Kidney capillary endothelial cell (primary cell): ENCODE data around the gene PNMA5.
"Not testable (repeated sequence)": the region's sequence is repeated elsewhere in the genome, so short reads cannot be mapped to it uniquely, and the experiment has no call there.

Experiments used
- DNase-seq: peaks from one replicate; pipeline ENCODE4 v3.0.0-alpha.2; 2018; ENCODE audit warnings: low spot score

The PNMA5 gene

DNA sequence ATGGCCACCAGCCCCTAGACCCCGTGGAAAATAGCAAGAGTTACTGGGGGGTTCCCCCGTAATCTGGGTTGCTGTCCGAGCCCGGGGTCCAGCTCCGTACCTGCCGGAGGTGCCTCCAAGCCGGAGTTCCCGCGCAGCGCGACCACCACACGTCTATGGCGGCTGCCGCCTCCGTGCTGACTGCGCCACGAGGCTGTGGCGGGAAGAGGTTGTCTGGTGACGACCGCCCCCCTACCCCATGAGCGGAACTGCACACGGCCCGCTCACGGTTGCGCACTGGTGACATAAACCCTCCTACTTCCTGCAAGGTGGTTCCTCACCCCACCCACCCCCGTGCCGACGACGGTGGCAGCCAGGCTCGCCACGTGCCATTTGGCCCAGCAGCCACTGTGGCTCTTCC, at the start of gene PNMA5:
PNMA5 (minus strand) TSS at position 184 of the 400 bp plus-strand sequence. CDS start 2,518 bp downstream, outside the sequence.
- DNase-seq: no peak

DNA sequence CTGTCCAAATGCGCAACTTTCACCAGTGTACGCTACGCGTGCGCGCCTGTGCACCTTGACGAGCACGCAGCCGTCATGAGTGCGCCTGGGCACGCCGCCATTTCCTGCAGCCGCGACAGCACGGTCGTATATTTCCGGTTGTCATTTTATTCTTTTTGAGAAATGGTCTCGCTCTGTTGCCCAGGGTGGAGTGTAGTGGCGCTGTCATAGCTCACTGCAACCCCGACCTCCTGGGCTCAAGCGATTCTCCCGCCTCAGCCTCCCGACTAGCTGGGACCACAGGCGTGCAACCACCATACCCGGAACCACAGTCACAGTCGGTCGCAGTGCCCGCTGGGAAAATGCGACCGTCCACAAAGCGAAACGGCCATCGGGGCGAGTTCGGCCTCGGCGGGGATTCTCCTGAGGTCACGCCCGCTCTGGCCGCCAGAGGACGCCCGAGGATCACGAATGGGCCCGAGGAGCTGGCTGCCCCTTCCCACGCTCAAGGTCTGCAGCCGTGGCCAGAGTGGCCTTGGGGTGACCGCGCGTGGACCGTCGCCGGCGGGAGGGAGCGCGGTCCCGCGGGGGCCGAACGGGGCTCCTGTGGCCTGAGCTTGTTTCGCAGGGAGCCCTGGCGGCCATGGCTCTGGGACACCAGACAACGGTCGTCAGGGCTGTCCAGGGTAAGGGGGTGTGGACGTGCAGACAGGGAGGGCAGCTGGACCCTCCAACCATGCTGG, 38.6 kb upstream of the PNMA5 start:
- peak; percentile 61 for DNase-seq

DNA sequence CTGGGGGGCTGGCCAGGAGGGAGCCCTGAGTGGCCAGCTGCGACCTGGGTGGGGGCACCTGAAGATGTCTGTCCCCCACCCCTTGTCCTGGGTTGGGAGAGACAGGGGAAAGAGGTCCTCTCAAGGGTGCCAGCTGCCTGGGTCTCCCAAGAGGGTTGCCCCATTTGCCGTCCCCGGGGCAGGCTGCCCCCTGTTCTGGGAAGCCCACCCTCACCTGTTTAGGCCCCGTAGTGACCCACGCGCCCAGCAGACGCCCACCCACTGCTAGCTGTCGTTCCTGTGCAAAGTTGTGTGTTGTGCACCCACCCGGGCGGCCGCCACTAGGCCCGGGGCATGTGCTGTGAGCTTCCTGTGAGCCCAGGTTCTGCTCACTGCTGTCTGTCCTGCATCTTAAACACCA, 36.9 kb upstream of the PNMA5 start:
- DNase-seq: no peak

DNA sequence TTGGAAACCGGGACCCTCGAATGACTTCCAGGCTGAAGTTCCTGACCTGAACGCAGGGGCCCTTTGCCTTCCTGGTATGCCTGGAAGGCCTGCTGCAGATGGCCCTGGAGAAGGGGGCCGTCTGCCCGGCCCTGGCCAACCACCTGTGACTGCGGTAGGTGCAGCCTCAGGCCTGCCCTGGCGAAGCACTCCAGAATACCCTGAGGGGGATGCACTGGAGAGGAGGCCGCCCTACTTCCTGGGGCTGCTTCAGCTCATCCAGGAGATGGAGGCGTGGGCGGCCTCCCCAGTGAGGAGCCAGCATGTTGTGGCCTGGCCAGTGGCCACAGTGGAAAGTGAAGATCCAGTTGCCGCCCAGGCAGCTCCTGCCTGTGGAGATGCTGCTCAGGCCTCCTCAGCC, 36.0 kb upstream of the PNMA5 start:
- no peak for DNase-seq

DNA sequence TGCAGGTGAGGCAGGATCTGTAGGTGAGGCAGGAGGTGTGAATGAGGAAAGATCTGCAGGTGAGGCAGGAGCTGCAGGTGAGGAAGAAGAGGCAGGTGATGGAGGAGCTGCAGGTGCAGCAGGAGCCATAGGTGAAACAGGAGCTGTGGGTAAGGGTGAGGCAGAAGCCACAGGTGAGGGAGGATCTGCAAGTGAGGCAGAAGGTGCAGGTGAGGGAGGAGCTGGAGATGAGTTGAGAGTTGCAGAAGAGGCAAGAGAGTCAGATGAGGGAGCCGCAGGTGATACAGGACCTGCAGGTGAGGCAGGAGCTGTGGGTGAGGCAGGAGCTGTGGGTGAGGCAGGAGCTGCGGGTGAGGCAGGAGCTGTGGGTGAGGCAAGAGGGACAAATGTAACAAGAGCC, 35.2 kb upstream of the PNMA5 start:
- DNase-seq: no peak

DNA sequence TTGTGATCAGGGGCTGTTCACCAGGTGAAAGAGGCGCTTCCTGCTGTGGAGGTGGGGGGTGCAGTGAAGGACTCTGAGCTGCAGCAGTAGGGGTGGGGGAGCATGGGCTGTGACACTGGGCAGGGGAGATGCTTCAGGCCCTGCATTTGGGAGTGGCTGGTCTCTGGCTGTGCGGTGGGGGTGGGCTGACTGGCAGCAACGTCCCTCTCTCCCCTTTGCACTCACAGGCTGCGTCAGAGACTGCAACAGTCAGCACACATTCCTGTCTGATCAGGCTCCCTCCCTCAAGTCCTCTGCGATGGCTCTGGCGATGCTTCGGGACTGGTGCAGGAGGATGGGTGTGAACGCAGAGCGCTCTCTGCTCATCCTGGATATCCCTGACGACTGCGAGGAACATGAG, 34.6 kb upstream of the PNMA5 start:
- not testable (repeated sequence) for DNase-seq

DNA sequence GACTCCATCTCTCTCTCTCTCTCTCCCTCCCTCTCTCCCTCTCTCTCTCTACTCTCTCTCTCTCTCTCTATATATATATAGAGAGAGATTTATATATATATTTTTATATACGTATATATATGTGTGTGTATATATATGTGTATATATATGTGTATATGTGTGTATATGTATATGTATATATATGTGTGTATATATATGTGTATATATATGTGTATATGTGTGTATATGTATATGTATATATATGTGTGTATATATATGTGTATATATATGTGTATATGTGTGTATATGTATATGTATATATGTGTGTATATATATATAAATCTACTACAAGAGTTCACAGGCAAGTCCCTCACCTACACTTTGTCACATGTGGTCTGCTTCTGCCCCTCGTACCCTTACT, 32.6 kb upstream of the PNMA5 start:
- not testable (repeated sequence) for DNase-seq

DNA sequence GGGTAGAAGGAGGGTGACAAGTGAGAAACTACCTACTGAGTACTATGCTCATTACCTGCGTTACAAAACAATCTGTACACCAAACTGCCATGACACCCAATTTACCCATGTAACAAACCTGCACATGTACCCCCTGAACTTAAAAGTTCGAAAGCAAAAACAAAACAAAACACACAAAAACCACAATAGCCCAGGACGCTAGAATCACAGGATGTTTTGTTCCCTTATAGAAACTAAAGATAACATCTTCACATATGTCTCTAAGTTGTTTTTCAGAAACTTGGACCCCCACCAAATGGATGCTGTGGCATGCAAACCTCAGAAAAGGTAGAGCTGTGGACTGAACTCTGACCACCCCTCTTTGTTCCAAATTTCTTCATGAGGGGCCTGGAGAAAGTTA, 25.2 kb upstream of the PNMA5 start:
- DNase-seq: no peak

DNA sequence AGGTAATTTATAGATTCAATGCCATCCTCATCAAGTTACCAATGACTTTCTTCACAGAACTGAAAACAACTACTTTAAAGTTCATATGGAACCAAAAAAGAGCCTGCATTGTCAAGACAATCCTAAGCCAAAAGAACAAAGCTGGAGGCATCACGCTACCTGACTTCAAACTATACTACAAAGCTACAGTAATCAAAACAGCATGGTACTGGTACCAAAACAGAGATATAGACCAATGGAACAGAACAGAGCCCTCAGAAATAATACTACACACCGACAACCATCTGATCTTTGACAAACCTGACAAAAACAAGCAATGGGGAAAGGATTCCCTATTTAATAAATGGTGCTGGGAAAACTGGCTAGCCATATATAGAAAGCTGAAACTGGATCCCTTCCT, 23.3 kb upstream of the PNMA5 start:
- not testable (repeated sequence) for DNase-seq

DNA sequence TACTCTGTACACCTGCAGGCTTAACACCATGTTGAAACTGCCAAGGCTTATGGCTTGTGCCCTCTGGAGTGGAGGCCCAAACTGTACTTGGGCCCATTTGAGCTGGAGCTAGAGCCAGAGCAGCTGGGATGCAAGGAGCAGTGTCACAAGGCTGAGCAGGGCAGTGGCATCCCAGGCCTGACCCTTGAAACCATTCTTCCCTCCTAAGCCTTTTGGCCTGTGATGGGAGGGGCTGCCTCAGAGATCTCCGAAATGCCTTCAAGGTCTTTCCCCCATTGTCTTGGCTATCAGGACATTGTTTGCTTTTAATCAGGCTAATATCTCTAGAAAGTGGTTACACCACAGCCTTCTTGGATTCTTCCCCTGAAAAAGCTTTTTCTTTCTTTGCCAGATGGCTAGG, 10.9 kb upstream of the PNMA5 start:
- no peak for DNase-seq

DNA sequence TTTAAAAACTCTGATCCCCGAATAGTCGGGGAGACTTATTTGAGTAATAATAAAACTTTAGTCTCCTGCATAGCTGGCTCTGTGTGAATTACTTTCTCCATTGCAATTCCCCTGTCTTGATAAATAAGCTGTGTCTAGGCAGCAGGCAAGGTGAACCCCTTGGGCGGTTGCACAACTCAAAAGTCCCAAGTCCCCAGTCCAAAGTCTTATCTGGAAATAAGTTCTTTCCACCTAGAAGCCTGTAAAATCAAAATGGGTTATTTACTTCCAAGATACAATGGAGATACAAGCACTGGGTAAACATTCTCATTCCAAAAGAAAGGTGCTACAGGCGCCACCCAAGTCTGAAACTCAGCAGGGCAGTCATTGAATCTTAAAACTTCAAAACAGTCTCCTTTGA, 10.1 kb upstream of the PNMA5 start:
- no peak for DNase-seq

DNA sequence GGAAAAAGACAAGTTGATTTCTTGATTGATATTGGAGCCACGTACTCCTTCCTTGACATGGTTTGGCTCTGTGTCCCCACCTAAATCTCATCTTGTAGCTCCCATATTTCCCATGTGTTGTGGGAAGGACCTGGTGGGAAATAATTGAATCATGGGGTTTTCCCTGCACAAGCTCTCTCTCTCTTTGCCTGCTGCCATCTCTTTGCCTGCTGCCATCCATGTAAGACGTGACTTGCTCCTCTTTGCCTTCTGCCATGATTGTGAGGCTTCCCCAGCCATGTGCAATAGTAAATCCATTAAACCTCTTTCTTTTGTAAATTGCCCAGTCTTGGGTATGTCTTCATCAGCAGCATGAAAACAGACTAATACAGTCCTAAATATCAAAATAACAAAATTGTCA, 8.3 kb upstream of the PNMA5 start:
- DNase-seq: not testable (repeated sequence)

DNA sequence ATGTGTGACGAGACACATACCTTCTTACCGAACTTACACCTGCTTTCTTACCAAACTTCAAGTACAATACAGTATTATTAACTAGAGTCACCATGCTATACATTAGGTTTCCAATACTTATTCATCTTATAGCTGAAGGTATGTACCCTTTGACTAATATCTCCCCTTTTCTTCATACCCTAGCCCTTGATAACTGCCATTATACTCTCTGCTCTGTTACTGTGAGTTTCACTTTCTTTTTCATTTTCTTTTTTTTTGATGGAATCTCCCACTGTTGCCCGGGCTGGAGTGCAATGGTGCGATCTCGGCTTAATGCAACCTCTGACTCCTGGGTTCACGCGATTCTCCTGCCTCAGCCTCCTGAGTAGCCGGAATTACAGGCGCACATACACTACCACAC, 3.4 kb upstream of the PNMA5 start:
- no peak for DNase-seq

DNA sequence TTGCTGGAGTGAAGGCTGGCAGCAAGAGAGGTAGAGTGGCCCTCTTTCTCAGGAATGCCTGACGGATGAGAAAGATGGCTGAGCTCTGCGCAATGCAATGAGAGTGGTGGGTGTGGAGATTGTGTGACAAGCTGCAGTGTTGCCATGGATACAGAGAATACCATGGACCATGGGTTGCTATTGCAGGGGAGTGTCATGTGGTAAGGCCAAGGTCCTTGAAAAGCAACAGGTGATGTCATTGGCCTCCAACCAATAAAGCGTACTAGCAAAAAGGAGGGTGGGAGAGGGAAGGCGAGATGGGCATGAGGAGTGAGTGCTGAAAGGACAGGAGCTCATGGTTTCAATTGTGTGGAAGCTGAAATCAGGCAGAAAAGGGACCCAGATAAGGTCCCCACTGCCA, 1.8 kb downstream of the PNMA5 start:
- no peak for DNase-seq

DNA sequence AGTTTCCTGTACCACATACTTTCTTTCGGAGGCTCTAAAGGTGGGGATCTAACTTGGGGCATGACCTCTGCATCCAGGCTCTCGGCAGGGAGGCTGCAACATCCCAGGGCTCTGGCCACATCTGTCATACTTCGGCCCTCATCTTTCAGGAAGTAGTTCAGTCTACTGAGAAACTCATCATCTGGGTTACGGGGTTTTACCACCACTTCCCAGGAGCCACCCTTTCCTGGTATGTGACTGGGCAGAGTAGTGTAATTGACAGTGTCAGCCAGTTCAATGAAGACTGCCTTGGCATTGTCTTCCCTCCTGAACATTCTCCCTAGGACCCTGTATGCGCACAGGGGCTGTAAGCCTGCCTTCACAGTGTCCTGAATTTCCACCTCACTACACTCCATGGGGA, 2.8 kb downstream of the PNMA5 start:
- no peak for DNase-seq

DNA sequence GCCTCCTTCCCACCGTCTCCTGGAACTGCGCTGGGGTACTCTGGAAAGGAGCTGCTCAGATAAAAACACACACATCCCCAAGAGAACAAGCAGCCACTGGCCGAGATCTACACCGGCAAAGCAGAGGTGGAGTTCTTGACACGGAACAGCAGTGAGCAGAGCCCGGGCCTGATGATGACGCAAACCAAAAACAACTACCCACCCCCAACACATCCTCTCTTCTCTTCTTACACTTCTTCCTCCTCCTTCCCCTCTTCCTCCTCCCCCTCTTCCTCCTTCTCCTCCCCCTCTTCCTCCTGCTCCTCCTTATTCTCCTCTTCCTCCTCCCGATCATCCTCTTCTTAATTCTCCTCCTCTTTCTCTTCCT, 4.6 kb downstream of the PNMA5 start:
- DNase-seq: no peak

DNA sequence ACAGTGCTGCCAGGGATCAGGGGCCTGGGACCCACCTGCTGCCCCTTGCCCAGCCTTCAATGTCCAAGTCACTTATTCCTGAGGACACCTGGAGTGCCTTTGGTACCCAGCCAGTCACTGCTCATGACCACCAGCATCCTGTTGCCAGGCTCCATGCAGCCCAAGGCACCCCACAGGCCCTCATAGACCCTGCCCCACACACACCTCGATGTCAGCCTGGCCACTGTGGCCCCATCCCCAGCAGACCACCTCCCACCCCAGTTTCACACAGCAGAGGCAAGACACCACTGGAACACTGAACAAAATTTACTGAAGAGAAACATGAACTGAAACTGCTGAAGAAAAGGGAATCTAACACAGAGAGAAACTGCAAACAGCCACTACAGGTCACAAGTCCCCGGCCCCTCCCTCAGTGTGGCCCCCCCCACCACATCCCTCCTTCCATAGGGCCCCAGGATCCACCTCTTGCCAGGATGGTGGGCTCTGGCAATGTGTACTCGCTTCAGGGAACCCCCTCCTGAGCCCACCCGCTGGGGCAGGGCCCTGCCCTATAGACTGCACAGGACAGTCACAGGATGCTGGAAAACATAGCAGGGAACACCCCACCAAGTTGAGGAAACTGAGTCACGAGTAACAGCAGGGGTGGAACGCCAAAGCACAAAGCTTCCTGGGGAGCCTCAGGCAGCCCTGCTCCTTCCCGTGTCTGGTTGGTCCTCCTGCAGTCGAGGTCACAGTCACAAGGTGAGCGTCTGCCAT, 5.2 kb downstream of the PNMA5 start:
- DNase-seq: no peak

DNA sequence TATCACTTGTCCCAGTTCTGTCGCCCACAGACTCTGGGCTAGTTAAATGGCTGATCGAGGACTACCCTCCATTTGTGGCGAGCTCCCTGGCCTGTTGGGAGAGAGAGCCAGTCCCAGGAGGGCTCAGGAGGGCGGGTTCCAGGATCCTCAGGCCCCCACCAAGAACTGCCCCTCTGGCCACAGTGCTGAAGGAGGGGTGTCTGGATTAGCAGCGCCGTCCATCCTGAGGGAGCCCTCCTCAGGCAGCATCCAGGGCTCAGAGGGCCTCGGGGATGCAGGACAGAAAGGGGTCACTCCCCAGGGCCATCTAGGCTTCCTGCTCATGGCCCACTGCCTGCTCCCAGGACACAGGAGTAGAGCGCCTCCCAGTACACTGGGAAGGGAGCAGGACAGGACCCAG, 6.1 kb downstream of the PNMA5 start:
- DNase-seq: no peak

DNA sequence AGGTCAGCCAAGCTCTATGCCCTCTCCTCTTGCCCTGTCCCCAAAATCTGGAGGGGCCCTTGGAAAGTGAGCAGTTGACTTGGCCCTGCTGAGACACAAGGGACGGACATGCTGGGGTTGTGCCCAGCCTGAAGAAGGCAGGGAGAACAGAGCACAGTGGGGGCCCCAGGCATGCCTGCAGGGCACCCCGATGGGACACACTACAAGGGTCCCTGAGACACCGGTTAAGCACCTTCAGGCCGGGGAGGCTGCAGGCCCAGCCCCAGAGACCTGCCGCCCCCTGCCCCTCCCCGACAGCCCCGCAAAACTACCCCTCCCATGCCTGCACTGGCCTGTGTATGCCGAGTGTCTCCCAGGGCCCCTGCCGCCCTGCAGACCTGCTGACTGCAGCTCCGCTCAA, 6.8 kb downstream of the PNMA5 start:
- DNase-seq: not testable (repeated sequence)

DNA sequence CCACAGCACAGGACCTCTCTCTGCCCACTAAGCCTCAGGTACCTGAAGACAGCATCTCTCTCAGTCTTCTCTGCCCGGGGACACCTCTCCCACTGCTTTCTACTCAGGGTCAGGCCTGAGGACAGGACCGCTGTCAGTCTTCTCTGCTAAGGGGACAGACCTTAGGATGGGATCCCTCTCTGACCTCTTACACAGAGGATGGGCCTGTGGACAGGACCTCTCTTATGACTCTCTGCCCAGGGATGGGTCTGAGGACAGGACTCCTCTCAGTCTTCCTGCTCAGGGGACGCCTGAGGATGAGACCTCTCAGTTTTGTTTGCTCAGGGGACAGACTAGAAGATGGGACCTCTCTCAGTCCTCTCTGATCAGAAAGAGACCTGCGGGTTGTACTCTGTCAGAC, 8.5 kb downstream of the PNMA5 start:
- not testable (repeated sequence) for DNase-seq

DNA sequence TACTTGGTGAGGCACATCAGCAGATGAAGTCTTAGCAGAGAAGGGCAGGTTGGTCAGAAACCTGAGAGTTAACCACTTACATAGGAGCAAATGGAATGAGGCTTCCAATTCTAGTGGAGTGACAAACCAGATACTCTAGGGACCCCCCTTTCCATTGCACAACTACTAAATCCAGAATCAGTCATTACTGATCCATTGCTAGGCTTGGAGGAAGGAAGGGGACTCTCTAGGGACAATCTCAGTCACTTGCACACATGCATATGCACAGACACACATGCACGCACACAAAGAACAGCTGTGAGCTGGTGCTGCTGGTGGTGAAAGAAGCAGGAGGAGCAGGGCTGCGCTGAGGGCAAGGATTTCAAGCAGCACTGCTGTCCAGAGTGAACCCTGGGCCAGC, 25.7 kb downstream of the PNMA5 start:
- DNase-seq: no peak

DNA sequence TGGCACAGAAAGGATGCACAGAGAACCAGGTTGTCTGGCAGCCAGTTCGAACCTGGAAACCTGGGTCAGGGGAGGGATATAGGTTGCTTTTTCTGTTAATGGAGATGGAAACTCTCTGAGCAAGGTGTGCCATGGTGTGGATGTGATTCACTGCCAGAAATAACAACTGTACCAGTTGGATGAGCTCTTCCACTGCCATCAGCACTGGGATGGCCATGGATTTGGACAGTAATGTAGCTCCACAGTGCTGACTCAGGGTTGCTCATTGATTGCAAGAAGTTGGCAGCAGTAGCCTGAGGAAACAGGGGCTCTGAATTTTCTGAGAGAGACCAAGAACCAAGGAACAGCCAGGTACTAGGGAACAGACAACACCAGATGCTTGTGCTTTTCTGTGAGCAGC, 33.8 kb downstream of the PNMA5 start:
- no peak for DNase-seq

DNA sequence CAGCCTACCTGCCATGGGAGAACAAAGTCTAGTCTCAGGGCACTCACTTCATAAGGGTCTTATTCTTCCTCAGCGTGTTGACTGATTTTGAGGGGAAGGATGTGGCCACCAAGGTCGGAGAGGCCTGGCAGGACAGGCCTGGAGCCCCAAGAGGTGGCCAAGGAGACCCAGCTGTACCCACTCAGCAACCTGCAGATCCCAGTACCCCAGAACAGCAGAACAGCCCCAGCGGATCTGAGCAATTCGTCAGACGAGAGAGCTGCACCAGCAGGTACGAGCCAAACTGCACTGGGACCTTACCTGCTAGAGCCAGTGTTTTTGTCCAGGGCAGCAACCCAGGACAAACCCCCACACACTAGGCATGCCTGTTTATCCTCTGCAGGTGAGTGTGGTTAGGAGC, 34.3 kb downstream of the PNMA5 start:
- DNase-seq: no peak
